ENCODE data around the gene NT5C3B.
"Not testable (repeated sequence)": the region's sequence is repeated elsewhere in the genome, so short reads cannot be mapped to it uniquely, and the experiment has no call there.

The NT5C3B gene

DNA sequence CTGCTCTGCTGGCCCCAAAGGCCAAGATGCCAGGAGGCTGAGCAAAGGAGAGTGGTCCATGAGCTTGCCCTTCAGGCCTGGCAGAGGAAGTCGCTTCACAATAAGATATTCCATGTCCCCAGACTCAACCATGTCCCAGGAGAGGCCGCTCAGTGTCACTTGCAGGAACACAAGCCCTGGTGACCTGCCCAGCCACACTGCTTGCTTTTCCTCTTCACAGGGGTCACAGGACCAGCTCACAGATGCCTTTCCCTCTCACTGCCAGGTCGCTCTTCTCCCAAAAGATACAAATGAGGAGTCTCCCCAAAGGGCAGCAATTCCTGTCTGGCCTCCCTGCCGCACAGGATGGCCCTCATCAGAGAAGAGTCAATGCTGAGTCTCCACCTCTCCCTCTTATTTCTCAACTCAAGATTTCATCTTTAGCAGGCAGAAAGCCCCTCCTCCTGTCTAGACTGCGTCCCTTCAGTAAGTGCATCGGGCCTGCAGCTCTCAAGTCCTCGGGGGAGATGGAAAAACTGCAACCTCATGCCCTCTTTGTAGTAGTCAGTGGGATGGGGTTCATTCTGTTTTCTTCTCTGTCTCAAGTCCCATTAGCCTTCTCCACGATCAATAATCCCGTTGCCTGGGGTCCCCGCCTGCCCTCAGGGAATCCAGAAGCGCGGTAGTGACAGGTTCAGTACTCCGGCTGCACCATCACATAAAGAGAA is 54.5 kb downstream of the NT5C3B start:
- Histone ChIP-seq H3K9me3 (ENCODE audit: control insufficient read depth, insufficient read depth, low read length) (no peaks in the 10 kb centered on the region), H3K4me3 (ENCODE audit: low read length) (no peak overlapping the region), H3K36me3 (ENCODE audit: control insufficient read depth, insufficient read depth, low read length) (no peaks in the 10 kb centered on the region), H3K4me1 (ENCODE audit: control insufficient read depth, insufficient read depth, low read length) (peaks cover 6% of the 10 kb centered on the region; the same call in 1 of the 2 replicates), H3K27ac (ENCODE audit: low read length) (no peak overlapping the region), H3K27me3 (ENCODE audit: control insufficient read depth, insufficient read depth, low read length) (no peaks in the 10 kb centered on the region)
- no CpG with 5 or more reads among the region's 13 CpGs for WGBS (ENCODE audit: insufficient coverage, insufficient read length)
- no peak for DNase-seq (ENCODE audit: low read depth, low spot score)

DNA sequence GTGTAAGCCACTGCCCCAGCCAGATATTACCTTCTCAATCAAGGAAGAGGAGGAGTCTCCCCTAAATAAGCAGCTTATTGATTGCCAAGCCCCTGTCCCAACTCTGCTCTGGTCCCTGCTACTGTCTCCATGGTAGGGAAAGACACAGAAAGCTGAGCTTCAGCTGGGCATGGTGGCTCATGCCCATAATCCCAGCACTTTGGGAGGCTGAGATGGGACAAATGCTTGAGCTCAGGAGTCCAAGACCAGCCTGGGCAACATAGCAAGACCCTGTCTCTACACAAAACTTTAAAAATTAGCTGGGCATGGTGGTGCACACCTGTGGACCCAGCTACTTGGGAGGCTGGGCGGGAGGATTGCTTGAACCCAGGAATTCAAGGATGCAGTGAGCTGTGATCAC is 56.1 kb downstream of the NT5C3B start:
- Histone ChIP-seq H3K9me3 (ENCODE audit: control insufficient read depth, insufficient read depth, low read length) (no peaks in the 10 kb centered on the region), H3K27ac (ENCODE audit: low read length) (no peak overlapping the region), H3K36me3 (ENCODE audit: control insufficient read depth, insufficient read depth, low read length) (no peaks in the 10 kb centered on the region), H3K4me3 (ENCODE audit: low read length) (no peak overlapping the region), H3K4me1 (ENCODE audit: control insufficient read depth, insufficient read depth, low read length) (peaks cover 9% of the 10 kb centered on the region; the same call in 1 of the 2 replicates), H3K27me3 (ENCODE audit: control insufficient read depth, insufficient read depth, low read length) (no peaks in the 10 kb centered on the region)
- DNase-seq (ENCODE audit: low read depth, low spot score): no peak
- WGBS (ENCODE audit: insufficient coverage, insufficient read length): no CpG with 5 or more reads among the region's 1 CpG

DNA sequence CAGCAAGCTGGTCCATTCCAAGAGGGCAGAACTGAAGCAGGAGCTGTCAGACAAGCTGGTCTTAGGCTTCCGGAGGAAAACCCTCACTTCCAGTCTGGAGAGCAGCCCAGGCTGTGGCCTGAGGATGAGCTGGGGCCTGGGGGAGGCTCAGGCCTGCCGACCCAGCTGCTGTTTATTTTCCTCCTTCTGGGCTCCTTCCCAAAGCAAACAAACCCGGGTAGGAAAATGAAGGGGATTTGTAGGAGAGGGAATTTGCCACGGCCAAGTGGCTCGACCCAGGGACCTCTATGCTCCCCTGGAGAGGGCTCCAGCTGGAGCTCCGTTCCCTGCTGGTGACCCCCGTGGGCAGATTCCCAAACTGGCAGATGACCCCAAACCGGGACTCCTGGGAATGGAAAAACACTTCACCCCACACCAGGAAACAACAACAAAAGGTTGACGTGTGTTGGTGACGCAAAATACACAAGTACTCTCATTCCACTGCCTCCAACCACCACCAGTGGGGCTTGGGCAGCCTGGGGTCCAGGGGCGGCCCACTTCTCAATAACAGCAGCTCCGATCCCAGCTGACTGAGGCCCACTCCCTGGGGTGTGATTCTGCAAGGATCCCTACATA is 58.4 kb downstream of the NT5C3B start:
- Histone ChIP-seq H3K36me3 (ENCODE audit: control insufficient read depth, insufficient read depth, low read length) (no peaks in the 10 kb centered on the region), H3K4me1 (ENCODE audit: control insufficient read depth, insufficient read depth, low read length) (peaks cover 20% of the 10 kb centered on the region), H3K4me3 (ENCODE audit: low read length) (no peak overlapping the region), H3K27ac (ENCODE audit: low read length) (no peak overlapping the region), H3K27me3 (ENCODE audit: control insufficient read depth, insufficient read depth, low read length) (no peaks in the 10 kb centered on the region), H3K9me3 (ENCODE audit: control insufficient read depth, insufficient read depth, low read length) (no peaks in the 10 kb centered on the region)
- no CpG with 5 or more reads among the region's 12 CpGs for WGBS (ENCODE audit: insufficient coverage, insufficient read length)
- DNase-seq (ENCODE audit: low read depth, low spot score): no peak

DNA sequence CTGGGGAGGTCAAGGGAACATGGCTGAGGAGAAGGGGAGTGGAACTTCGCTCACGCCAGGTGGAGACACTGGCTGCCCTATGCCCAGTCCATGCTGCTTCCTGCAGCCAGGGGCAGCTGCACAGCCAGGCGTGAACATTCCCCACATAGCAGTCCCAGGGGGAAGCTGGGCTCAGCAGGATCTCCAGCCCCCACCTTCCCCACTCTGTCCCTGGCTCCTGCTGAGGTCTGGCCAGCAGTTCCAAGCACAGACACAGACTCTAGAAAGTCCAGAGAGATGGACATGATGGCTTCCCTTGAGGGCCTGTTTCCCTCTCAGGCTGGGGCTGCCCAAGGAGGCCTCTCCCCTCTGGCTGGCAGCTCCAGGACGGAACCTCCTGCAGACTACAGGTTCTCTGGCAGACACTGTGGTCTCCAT is 58.9 kb downstream of the NT5C3B start:
- DNase-seq (ENCODE audit: low read depth, low spot score): no peak
- WGBS (ENCODE audit: insufficient coverage, insufficient read length): no CpG with 5 or more reads among the region's 4 CpGs
- H3K36me3 ChIP-seq (ENCODE audit: control insufficient read depth, insufficient read depth, low read length): no peaks in the 10 kb centered on the region
- no peaks in the 10 kb centered on the region for H3K9me3 ChIP-seq (ENCODE audit: control insufficient read depth, insufficient read depth, low read length)
- H3K27ac ChIP-seq (ENCODE audit: low read length): no peak overlapping the region
- H3K4me3 ChIP-seq (ENCODE audit: low read length): no peak overlapping the region
- no peaks in the 10 kb centered on the region for H3K27me3 ChIP-seq (ENCODE audit: control insufficient read depth, insufficient read depth, low read length)
- peaks cover 20% of the 10 kb centered on the region for H3K4me1 ChIP-seq (ENCODE audit: control insufficient read depth, insufficient read depth, low read length)

DNA sequence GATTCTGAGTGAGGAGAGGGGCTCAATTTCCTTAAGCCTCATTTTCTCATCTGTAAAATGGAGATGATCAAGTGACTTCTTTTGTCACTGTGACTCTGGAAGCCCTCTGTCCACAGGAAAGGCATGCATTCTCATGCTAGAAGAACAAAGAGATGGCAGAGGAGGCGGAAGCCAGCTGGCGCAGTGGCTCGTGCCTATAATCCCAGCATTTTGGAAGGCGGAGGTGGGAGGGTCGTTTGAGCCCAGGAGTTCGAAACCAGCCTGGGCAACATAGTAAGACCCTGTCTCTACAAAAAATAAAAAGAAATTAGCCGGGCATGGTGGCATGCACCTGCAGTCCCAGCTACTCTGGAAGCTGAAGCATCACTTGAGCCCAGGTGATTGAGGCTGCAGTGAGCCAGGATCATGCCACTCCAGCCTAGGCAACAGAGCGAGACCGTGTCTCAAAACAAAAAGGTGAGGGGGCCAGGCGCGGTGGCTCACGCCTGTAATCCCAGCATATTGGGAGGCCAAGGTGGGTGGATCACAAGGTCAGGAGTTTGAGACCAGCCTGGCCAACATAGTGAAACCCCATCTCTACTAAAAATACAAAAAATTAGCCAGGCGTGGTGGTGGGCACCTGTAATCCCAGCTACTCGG is 59.7 kb downstream of the NT5C3B start:
- WGBS (ENCODE audit: insufficient coverage, insufficient read length): no CpG with 5 or more reads among the region's 14 CpGs
- peaks cover 24% of the 10 kb centered on the region for H3K4me1 ChIP-seq (ENCODE audit: control insufficient read depth, insufficient read depth, low read length)
- H3K9me3 ChIP-seq (ENCODE audit: control insufficient read depth, insufficient read depth, low read length); H3K27me3 ChIP-seq (ENCODE audit: control insufficient read depth, insufficient read depth, low read length); H3K4me3 ChIP-seq (ENCODE audit: low read length); H3K36me3 ChIP-seq (ENCODE audit: control insufficient read depth, insufficient read depth, low read length); H3K27ac ChIP-seq (ENCODE audit: low read length); DNase-seq (ENCODE audit: low read depth, low spot score): not testable (repeated sequence)

DNA sequence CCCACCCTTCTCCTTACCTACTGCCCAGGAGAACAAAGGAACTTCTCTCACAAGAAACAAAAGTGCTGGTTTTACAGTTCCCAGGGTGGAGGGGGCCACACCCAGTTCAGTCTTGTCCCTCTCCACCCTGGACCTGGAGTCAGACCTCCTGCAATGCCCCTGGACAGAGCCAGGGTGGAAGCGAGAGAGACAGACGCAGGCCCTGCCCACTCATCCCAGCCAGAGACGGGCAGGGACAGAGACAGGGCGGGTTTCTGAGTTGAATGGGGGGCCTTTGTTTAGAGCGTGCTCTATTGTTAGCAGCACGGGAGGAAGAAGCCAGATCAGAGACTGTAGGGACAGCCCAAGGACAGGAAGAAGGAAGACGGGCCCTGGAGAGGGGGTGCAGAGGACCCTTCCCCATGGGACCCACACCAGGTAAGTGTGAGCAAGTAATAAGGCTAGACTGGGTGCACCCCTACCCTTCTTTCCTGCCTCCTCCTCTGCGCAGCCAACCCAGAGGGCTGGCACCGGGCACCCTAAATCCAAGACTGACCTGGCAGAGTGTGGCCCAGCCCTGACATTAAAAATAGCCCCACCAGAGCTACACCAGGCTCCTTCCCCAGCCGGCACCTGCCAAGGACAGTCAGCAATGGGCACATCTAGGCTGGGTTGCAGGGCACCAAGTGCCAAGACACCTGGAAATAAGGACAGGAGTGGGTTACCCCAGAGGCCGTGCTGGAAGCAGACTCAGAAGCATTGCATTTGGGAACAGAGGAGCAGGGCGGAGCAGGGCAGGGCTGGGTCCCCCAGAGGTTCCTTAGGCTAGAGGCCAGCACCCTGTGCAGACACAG is 60.4 kb downstream of the NT5C3B start:
- Histone ChIP-seq H3K36me3 (ENCODE audit: control insufficient read depth, insufficient read depth, low read length) (peaks cover 2% of the 10 kb centered on the region), H3K4me3 (ENCODE audit: low read length) (no peak overlapping the region), H3K9me3 (ENCODE audit: control insufficient read depth, insufficient read depth, low read length) (no peaks in the 10 kb centered on the region), H3K27ac (ENCODE audit: low read length) (no peak overlapping the region), H3K4me1 (ENCODE audit: control insufficient read depth, insufficient read depth, low read length) (peaks cover 24% of the 10 kb centered on the region), H3K27me3 (ENCODE audit: control insufficient read depth, insufficient read depth, low read length) (no peaks in the 10 kb centered on the region)
- DNase-seq (ENCODE audit: low read depth, low spot score): no peak
- WGBS (ENCODE audit: insufficient coverage, insufficient read length): no CpG with 5 or more reads among the region's 12 CpGs
